OCI-LY7 (cell line): ENCODE measurements around the gene PMM2.

Source experiments
- EZH2phosphoT487 ChIP-seq: fragments of 200-600 bp; sonication (generic); IDR thresholded peaks from 2 replicates; pipeline ENCODE4 v1.6.1; 2018; ENCODE audit warnings: low read depth, borderline replicate concordance, mild to moderate bottlenecking, mixed run types, antibody characterized with exemption, low read length, moderate library complexity, mixed read lengths
- TF ChIP-seq, protein P1 (sequence below): fragments of 200-600 bp; sonication (generic); conservative IDR thresholded peaks from 2 replicates; pipeline ENCODE4 v1.5.1; 2014; ENCODE audit warnings: mild to moderate bottlenecking, antibody characterized with exemption, low read length, moderate library complexity, mixed read lengths

- TF ChIP-seq, protein P1, sequence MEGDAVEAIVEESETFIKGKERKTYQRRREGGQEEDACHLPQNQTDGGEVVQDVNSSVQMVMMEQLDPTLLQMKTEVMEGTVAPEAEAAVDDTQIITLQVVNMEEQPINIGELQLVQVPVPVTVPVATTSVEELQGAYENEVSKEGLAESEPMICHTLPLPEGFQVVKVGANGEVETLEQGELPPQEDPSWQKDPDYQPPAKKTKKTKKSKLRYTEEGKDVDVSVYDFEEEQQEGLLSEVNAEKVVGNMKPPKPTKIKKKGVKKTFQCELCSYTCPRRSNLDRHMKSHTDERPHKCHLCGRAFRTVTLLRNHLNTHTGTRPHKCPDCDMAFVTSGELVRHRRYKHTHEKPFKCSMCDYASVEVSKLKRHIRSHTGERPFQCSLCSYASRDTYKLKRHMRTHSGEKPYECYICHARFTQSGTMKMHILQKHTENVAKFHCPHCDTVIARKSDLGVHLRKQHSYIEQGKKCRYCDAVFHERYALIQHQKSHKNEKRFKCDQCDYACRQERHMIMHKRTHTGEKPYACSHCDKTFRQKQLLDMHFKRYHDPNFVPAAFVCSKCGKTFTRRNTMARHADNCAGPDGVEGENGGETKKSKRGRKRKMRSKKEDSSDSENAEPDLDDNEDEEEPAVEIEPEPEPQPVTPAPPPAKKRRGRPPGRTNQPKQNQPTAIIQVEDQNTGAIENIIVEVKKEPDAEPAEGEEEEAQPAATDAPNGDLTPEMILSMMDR, result no peak
- TF ChIP-seq EZH2phosphoT487, result no peak
Observed at GRCh38 chr16:8773537-8773936, 24.1 kb upstream of the PMM2 start.
